Hepatocyte (in vitro differentiated cells): ENCODE measurements around the gene RABGAP1L.

ENCODE experiments used
- EZH2 ChIP-seq: fragments of 200-600 bp; sonication (generic); IDR thresholded peaks from 2 replicates; pipeline ENCODE4 v1.6.1; 2016; ENCODE audit warnings: antibody characterized with exemption, mild to moderate bottlenecking, borderline replicate concordance
- EZH2phosphoT487 ChIP-seq: fragments of 200-600 bp; sonication (generic); IDR thresholded peaks from one replicate; pipeline ENCODE4 v1.6.1; 2018; ENCODE audit warnings: antibody characterized with exemption, mild to moderate bottlenecking, low read depth, moderate library complexity; ENCODE audit not compliant: unreplicated experiment, severe bottlenecking
- TF ChIP-seq, protein P1 (sequence below): fragments of 200-600 bp; sonication (generic); IDR thresholded peaks from 2 replicates; pipeline ENCODE4 v1.5.1; 2016; ENCODE audit warnings: antibody characterized with exemption, mild to moderate bottlenecking; ENCODE audit not compliant: poor library complexity

DNA sequence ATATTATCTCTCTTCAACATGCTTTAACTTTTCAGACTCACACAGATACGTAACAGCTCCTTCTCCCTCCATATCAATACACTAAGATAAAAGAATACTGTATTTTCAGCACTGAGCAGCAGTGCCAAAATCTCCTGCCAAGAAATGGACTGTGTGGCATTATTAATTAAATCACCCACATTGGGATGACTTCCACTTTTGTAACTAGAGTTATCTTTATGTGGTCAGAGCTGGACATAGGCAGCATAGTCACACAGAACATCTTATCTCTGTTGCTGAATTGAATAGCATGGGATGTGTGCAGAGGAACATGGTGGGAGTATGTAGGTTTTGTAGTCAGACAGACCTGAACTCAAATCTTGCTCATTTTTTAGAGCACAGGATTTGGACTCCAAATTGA, 799.1 kb downstream of the RABGAP1L start:
- TF ChIP-seq, protein P1, sequence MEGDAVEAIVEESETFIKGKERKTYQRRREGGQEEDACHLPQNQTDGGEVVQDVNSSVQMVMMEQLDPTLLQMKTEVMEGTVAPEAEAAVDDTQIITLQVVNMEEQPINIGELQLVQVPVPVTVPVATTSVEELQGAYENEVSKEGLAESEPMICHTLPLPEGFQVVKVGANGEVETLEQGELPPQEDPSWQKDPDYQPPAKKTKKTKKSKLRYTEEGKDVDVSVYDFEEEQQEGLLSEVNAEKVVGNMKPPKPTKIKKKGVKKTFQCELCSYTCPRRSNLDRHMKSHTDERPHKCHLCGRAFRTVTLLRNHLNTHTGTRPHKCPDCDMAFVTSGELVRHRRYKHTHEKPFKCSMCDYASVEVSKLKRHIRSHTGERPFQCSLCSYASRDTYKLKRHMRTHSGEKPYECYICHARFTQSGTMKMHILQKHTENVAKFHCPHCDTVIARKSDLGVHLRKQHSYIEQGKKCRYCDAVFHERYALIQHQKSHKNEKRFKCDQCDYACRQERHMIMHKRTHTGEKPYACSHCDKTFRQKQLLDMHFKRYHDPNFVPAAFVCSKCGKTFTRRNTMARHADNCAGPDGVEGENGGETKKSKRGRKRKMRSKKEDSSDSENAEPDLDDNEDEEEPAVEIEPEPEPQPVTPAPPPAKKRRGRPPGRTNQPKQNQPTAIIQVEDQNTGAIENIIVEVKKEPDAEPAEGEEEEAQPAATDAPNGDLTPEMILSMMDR: no peak
- no peak for TF ChIP-seq EZH2phosphoT487
- TF ChIP-seq EZH2: no peak
